Measurements from ENCODE around the gene NELL2.
"Not testable (repeated sequence)": the region's sequence is repeated elsewhere in the genome, so short reads cannot be mapped to it uniquely, and the experiment has no call there.

NELL2 gene

DNA sequence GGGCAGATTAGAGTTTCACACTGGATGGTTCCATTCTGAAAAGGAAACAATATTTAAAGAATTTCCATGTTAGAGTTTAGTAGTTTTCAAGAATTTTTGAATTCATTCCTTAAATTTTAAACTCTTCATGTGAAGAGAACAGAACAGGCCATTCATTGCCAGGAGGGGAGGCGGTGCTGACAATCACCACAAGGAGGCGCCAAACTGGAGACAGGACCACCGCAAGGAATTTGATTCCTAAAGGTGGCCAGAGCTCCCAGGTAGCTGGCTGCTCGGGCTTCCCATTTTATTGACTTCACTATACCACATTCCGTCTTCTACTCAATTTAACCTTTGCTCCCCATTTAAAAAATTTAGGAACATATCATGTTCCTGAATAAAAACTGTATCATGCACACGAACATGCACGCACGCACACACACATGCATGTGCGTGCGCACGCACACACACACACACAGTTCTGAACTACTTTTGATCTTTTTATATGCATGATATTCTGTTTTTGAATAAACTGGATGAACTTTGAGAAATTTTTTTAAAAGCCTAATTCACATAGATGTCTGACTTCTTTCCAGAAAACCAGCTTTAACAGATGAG is 101.2 kb downstream of the NELL2 start:
- no peak for DNase-seq

DNA sequence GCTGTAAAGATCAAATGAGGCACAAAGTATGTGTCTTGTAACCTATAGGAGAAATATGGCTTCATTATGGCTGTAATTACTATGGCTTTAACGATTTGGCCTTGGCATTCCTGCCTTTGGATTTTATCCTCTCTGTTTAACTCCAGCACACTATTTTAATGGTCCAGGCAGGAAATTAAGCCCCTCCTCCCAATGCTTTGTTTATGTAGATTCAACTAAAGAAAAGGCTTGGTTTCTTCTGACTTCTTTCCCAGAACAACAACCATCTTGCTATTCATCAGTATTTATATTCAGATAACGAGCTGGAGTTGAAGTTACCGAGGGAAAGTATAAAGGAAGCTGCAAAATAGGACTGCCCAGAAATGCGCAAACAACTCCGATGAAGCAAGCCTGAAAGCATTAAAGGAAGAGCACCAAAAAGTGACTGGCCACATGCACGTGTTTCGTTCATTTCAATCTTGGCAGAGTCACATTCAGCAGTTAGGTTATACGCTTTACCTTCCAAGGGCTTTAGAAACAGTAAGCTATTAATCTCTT is 104.6 kb downstream of the NELL2 start:
- DNase-seq, result no peak

GRCh38 chr12:44765796-44766195 is 110.3 kb downstream of the NELL2 start:
- DNase-seq, result no peak

DNA sequence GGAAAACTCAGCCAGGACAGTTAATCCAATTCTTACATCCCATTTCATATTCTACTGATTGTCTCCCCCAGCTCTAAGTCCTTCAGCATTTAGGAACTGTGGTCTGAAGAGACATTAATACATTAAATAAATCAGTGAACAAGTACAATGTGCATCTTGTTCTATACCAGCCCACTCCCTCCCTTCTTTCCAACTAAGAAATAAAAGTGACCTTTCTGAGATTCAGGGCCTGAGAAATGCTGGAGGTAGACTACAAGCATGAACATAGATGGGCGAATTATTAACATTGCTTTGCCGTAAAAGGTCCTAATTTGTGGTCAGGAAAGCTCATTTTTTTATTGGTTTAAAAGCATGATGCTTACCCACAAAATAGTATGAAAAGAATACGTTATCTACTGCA is 113.1 kb downstream of the NELL2 start:
- DNase-seq, result no peak

GRCh38 chr12:44759289-44759688 is 116.8 kb downstream of the NELL2 start:
- DNase-seq, result no peak

- DNase-seq, result no peak
Observed at GRCh38 chr12:44750468-44750867, 125.6 kb downstream of the NELL2 start.

DNA sequence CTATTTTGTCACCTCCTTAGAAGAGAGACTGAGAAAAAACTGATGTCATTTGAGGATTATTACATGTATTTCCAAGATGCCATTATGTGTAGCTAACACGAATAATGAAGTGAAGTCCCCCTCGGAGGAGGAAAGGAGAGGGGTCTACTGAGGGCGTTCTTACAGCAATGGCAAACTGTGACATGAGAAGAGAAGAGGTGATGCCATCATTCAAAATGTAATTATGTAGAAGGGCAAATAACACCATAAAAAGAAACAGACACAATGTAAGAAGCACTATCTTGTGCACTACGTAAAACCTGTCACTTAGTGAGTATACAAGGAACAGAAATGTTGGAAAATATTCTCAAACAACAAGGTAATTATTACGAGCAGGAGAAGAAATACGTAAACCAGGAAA is 126.5 kb downstream of the NELL2 start:
- DNase-seq, result no peak

- DNase-seq, result no peak
Observed at GRCh38 chr12:44748950-44749468, 127.1 kb downstream of the NELL2 start.

GRCh38 chr12:44741292-44741980 is 134.7 kb downstream of the NELL2 start:
- DNase-seq, result not testable (repeated sequence)

GRCh38 chr12:44738051-44738450 is 138.1 kb downstream of the NELL2 start:
- no peak for DNase-seq

DNA sequence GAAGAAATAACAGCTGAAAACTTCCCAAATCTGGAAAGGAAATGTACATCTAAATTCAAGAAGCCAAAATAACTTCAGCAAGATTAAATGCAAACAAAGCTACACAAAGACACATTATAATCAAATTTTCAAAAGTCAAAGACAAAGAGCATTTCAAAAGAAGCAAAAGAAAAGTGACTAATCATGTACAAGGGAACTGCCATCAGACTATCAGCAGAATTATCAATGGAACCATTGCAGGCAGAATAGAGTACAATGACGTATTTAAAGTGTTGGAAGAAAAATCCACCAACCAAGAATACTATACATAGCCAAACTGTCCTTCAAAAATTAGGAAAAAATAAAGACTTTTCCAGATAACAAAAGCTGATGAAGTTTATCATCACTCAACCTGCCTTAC is 147.5 kb downstream of the NELL2 start:
- DNase-seq, result no peak

- DNase-seq, result no peak
Observed at GRCh38 chr12:44720265-44720664, 155.8 kb downstream of the NELL2 start.

DNA sequence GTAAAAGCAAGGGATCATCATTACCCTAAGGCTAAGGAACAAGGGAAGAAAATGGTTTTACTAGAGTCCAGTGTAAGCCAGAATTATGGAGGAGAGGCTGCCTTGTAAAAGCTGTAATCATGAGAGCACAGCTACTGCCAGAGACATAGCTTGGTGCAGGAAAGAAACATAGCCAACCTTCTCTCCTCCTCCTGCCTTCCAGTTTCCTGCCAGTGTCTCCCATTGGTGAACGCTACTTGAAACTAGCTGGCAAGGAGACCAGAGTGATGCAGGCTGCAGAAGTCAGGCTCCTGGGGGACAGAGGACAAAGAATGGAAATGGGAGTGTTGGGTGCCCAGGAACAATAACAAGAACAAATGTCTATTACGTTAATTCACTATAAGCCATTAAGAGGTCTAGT is 158.5 kb downstream of the NELL2 start:
- no peak for DNase-seq

GRCh38 chr12:44716711-44717110 is 159.4 kb downstream of the NELL2 start:
- no peak for DNase-seq

DNA sequence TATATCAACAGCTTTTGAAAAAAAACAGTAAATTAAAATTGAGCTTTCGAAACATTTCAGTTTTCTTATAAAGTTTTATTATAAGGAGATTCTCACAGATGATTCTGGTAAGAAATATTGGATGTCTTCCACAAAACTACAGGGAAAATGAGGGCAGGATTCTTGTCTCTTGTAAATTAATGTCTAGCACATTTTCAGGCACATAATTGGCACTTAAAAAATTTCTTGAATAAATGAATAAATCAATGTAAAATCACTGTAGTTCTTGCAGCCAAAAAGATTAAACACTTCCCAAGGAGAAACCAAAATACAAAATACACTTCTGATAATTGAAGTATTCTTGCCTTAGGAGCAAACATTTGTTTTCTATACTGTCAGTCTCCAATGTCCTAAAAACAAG is 164.4 kb downstream of the NELL2 start:
- DNase-seq, result no peak

GRCh38 chr12:44709166-44709565 is 166.9 kb downstream of the NELL2 start:
- DNase-seq, result no peak

DNA sequence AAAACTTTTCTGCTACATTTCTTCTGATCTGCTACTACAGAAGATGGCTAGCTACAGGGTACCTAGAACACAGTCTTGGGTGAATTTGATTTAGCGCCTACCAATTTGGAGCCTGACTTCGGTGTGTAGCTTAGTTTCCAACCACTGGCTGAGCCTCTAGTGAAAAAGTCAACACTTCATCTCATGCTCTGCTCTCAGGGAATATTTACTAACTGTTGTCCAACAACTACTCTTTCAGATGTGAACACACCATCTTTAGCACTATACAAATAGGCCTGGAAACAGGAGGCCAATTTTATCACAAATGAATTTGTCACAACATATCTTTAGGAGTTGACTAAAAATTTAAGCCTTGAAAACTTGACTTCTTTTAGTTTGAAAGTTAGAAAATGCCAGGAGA is 167.9 kb downstream of the NELL2 start:
- DNase-seq, result no peak

GRCh38 chr12:44703182-44703910 is 172.8 kb downstream of the NELL2 start:
- no peak for DNase-seq

DNA sequence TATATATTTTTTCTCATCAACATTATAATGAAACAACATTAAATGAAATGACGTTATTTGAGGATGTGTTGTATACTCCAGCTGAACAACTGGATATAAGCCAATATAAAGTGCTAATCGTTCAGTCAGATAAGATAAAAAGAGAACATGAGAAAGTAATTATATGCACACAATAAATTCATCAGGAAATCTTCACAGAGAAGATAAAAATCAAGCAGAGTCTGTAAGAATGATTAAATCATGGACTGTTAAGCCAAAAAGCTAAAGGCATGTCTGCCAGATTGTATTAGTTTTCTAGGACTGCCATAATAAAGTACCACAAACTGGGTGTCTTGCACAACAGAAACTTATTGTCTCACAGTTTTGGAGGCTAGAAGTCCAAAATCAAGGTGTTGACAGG is 178.6 kb downstream of the NELL2 start:
- no peak for DNase-seq

DNA sequence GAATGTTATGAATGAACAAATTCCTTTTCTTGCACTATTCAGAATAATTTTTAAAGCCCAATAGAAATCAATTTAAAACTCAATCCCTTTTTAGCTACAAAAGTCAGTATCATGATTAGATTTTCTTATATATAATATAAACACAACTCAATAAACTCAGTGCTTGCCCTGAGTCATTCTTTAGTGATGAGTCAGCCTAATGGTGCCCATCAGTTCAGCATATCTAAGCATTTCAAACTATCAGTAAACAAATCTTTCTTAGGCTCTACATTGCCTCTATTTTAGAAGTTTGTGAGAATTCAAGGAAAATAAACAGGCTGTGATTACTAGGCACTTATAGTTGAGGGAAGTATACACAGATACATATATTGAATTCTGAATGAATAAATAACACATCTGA is 179.6 kb downstream of the NELL2 start:
- no peak for DNase-seq

DNA sequence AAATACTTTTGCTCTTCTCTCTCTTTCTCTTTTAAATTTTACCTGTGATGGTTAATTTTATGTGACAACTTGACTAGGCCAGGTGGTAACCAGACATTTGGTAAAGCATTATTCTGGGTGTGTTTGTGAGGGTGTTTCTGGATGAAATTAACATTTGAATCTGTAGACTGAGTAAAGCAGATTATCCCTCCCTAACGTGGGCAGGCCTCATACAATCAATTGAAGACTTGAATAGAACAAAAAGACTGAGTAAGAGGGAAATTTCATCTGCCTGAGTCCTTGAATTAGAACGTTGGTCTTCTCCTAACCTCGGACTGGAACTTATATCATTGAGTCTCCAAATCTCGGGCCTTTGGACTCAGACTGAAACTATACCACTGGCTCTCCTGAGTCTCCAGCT is 182.1 kb downstream of the NELL2 start:
- DNase-seq, result no peak

DNA sequence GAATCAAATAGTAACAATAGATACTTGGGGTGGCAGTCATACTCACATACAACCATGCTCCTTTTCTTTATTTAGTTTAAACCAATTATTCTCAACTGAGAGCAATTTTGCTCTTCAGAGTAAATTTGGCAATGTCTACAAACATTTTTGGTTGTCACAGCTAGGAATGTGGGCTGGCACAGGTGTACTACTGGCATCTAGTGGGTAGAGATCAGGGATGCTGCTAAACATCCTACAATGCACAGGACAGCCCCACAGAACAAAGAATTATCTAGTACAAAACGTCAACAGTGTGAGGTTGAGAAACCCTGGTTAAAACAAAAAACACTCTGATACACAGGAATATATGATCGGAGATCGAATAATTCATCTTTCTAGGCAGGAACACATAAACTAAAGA is 186.5 kb downstream of the NELL2 start:
- no peak for DNase-seq

DNA sequence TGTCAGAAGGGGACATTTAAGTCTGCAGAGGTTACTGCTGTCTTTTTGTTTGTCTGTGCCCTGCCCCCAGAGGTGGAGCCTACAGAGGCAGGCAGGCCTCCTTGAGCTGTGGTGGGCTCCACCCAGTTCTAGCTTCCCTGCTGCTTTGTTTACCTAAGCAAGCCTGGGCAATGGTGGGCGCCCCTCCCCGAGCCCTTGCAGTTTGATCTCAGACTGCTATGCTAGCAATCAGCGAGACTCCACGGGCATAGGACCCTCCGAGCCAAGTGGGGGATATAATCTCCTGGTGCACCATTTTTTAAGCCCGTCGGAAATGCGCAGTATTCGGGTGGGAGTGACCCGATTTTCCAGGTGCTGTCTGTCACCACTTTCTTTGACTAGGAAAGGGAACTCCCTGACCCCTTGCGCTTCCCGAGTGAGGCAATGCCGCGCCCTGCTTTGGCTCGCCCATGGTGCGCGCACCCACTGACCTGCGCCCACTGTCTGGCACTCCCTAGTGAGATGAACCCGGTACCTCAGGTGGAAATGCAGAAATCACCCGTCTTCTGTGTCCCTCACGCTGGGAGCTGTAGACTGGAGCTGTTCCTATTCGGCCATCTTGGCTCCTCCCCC is 189.2 kb downstream of the NELL2 start:
- not testable (repeated sequence) for DNase-seq

All from NCI-H748 treated with DMSO at 0.1 percent for 48 hours (cell line).